ENCODE measurements around the gene AP2B1.
"Not testable (repeated sequence)": the region's sequence is repeated elsewhere in the genome, so short reads cannot be mapped to it uniquely, and the experiment has no call there.

AP2B1 gene

GRCh38 chr17:35607239-35607847, 20.2 kb downstream of the AP2B1 start:
- Histone ChIP-seq H3K4me2 (ENCODE audit: low read depth, low read length) (no peak overlapping the region), H3K27me3 (replicated peaks; ENCODE audit: insufficient read depth, low read length) (no peaks in the 10 kb centered on the region), H3K36me3 (replicated peaks; ENCODE audit: insufficient read depth, low read length) (no peaks in the 10 kb centered on the region), H3K9me3 (replicated peaks; ENCODE audit: insufficient read depth, low read length) (no peaks in the 10 kb centered on the region), H3K9me2 (replicated peaks; ENCODE audit: insufficient read depth, low read length) (no peaks in the 10 kb centered on the region), H3K9ac (ENCODE audit: low read length) (no peak overlapping the region), H3K79me2 (ENCODE audit: low read length) (no peaks in the 10 kb centered on the region), H3F3A (ENCODE audit: insufficient read depth, low read length) (no peaks in the 10 kb centered on the region), H3K27ac (ENCODE audit: low read length) (no peak overlapping the region), H3K4me3 (ENCODE audit: low read length) (no peak overlapping the region), H3K4me1 (ENCODE audit: low read length) (no peaks in the 10 kb centered on the region), H4K20me1 (ENCODE audit: insufficient read depth, low read length) (no peaks in the 10 kb centered on the region; the same call in 1 of the 2 replicates), H2AFZ (ENCODE audit: low read length) (no peak overlapping the region)
- no peak for DNase-seq
- TF ChIP-seq EZH2 (optimal IDR thresholded peaks at IDR 0.05; ENCODE audit: low read depth, low read length) (no peak), EZH2phosphoT487 (IDR thresholded peaks at IDR 0.05; ENCODE audit: low read length) (no peak)
- TF ChIP-seq, protein P1, sequence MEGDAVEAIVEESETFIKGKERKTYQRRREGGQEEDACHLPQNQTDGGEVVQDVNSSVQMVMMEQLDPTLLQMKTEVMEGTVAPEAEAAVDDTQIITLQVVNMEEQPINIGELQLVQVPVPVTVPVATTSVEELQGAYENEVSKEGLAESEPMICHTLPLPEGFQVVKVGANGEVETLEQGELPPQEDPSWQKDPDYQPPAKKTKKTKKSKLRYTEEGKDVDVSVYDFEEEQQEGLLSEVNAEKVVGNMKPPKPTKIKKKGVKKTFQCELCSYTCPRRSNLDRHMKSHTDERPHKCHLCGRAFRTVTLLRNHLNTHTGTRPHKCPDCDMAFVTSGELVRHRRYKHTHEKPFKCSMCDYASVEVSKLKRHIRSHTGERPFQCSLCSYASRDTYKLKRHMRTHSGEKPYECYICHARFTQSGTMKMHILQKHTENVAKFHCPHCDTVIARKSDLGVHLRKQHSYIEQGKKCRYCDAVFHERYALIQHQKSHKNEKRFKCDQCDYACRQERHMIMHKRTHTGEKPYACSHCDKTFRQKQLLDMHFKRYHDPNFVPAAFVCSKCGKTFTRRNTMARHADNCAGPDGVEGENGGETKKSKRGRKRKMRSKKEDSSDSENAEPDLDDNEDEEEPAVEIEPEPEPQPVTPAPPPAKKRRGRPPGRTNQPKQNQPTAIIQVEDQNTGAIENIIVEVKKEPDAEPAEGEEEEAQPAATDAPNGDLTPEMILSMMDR (IDR thresholded peaks at IDR 0.05; ENCODE audit: low read length), result no peak

GRCh38 chr17:35609831-35610230, 22.7 kb downstream of the AP2B1 start:
- no peaks in the 10 kb centered on the region for H3K27me3 ChIP-seq (replicated peaks; ENCODE audit: insufficient read depth, low read length)
- no peaks in the 10 kb centered on the region for H3K79me2 ChIP-seq (ENCODE audit: low read length)
- no peaks in the 10 kb centered on the region for H3F3A ChIP-seq (ENCODE audit: insufficient read depth, low read length)
- no peak for TF ChIP-seq EZH2 (optimal IDR thresholded peaks at IDR 0.05; ENCODE audit: low read depth, low read length)
- TF ChIP-seq, protein P1 (IDR thresholded peaks at IDR 0.05; ENCODE audit: low read length), result no peak
- no peak for TF ChIP-seq EZH2phosphoT487 (IDR thresholded peaks at IDR 0.05; ENCODE audit: low read length)
- no peaks in the 10 kb centered on the region for H3K4me1 ChIP-seq (ENCODE audit: low read length)
- no peaks in the 10 kb centered on the region for H3K9me2 ChIP-seq (replicated peaks; ENCODE audit: insufficient read depth, low read length)
- no peaks in the 10 kb centered on the region; the same call in 1 of the 2 replicates for H4K20me1 ChIP-seq (ENCODE audit: insufficient read depth, low read length)
- no peak for DNase-seq
- no peak overlapping the region for H3K4me3 ChIP-seq (ENCODE audit: low read length)
- no peak overlapping the region for H3K4me2 ChIP-seq (ENCODE audit: low read depth, low read length)
- H3K36me3 ChIP-seq (replicated peaks; ENCODE audit: insufficient read depth, low read length), result no peaks in the 10 kb centered on the region
- no peak overlapping the region for H3K9ac ChIP-seq (ENCODE audit: low read length)
- no peak overlapping the region for H3K27ac ChIP-seq (ENCODE audit: low read length)
- H3K9me3 ChIP-seq (replicated peaks; ENCODE audit: insufficient read depth, low read length), result no peaks in the 10 kb centered on the region
- no peak overlapping the region for H2AFZ ChIP-seq (ENCODE audit: low read length)

GRCh38 chr17:35610746-35611145, 23.6 kb downstream of the AP2B1 start:
- not testable (repeated sequence) for H4K20me1 ChIP-seq (ENCODE audit: insufficient read depth, low read length); H2AFZ ChIP-seq (ENCODE audit: low read length); H3K27me3 ChIP-seq (replicated peaks; ENCODE audit: insufficient read depth, low read length); H3K79me2 ChIP-seq (ENCODE audit: low read length); H3K9me3 ChIP-seq (replicated peaks; ENCODE audit: insufficient read depth, low read length); H3K9me2 ChIP-seq (replicated peaks; ENCODE audit: insufficient read depth, low read length); DNase-seq; H3K4me3 ChIP-seq (ENCODE audit: low read length); H3K27ac ChIP-seq (ENCODE audit: low read length); H3K4me2 ChIP-seq (ENCODE audit: low read depth, low read length); H3K36me3 ChIP-seq (replicated peaks; ENCODE audit: insufficient read depth, low read length); H3K4me1 ChIP-seq (ENCODE audit: low read length); H3K9ac ChIP-seq (ENCODE audit: low read length); H3F3A ChIP-seq (ENCODE audit: insufficient read depth, low read length)

- no peak overlapping the region for H3K9ac ChIP-seq (ENCODE audit: low read length)
- H3K4me3 ChIP-seq (ENCODE audit: low read length), result no peak overlapping the region
- H2AFZ ChIP-seq (ENCODE audit: low read length), result no peak overlapping the region
- peak; percentile 54 for DNase-seq
- H3F3A ChIP-seq (ENCODE audit: insufficient read depth, low read length), result no peaks in the 10 kb centered on the region
- H3K36me3 ChIP-seq (replicated peaks; ENCODE audit: insufficient read depth, low read length), result no peaks in the 10 kb centered on the region
- H3K4me1 ChIP-seq (ENCODE audit: low read length), result no peaks in the 10 kb centered on the region
- H3K27ac ChIP-seq (ENCODE audit: low read length), result no peak overlapping the region
- no peaks in the 10 kb centered on the region; the same call in 1 of the 2 replicates for H4K20me1 ChIP-seq (ENCODE audit: insufficient read depth, low read length)
- H3K27me3 ChIP-seq (replicated peaks; ENCODE audit: insufficient read depth, low read length), result no peaks in the 10 kb centered on the region
- H3K9me2 ChIP-seq (replicated peaks; ENCODE audit: insufficient read depth, low read length), result no peaks in the 10 kb centered on the region
- H3K4me2 ChIP-seq (ENCODE audit: low read depth, low read length), result no peak overlapping the region
- TF ChIP-seq, protein P1 (IDR thresholded peaks at IDR 0.05; ENCODE audit: low read length), result peak; percentile 66
- TF ChIP-seq EZH2phosphoT487 (IDR thresholded peaks at IDR 0.05; ENCODE audit: low read length), result no peak
- no peaks in the 10 kb centered on the region for H3K79me2 ChIP-seq (ENCODE audit: low read length)
- H3K9me3 ChIP-seq (replicated peaks; ENCODE audit: insufficient read depth, low read length), result no peaks in the 10 kb centered on the region
These were observed 25.9 kb downstream of the AP2B1 start for GRCh38 chr17:35612924-35613521.
